NCI-H526 treated with DMSO at 0.1 percent for 48 hours (cell line): ENCODE measurements around the gene NMT1.

ENCODE experiments used
- DNase-seq: peaks from one replicate; lab custom pipeline; 2025; lab: John Stamatoyannopoulos, UW

Gene NMT1

DNA sequence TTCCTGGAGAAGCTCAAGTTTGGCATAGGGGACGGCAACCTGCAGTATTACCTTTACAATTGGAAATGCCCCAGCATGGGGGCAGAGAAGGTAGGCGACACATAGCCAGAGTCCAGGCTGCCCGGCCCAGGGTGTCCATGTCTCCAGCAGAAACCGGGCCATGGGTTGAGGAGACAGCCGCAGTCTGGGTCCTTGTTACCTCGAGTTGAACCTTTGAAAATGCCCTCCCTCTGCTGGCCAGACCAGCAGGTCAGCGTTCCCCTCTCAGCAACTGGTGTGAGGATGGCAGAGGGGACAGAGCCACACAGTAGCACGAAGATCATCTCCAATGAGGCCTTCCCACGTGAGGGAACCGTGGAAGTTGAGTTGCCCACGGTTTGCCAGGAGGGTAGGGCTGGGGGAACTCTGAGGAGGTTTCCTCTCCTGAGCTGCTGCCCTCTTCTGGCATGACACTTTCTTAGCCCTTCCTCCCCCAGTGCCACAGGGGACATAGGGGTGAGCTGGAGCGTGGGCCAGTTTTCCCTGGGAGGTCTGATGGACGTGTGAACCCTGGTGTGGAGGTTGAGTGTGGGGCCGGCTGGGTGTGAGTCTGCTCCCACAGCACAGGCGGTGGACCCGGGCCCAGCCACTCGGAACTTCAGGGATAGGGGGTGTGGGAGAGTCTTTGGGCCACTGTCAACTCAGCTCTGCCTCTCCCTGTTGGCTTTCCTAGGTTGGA, 43.9 kb downstream of the NMT1 start:
- no peak for DNase-seq

DNA sequence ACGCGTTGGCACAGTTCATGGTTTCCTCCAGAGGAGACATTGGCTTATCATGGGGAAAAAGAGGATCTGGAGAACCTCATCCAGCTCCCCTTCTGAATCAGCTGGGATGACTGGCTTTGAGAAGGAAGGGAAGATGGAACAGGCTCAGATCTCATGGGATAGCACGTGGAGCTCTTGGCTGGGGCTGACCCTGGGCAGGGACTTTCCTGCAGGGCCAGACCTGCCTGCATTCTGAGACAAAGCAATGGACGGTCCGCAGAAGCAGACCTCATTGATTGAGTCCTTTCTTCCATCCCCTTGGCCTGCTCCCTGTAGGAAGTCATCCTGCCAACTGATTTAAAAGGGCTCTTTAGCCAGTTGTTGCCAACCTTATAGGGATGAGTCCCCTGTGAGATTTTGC, 45.0 kb downstream of the NMT1 start:
- no peak for DNase-seq

DNA sequence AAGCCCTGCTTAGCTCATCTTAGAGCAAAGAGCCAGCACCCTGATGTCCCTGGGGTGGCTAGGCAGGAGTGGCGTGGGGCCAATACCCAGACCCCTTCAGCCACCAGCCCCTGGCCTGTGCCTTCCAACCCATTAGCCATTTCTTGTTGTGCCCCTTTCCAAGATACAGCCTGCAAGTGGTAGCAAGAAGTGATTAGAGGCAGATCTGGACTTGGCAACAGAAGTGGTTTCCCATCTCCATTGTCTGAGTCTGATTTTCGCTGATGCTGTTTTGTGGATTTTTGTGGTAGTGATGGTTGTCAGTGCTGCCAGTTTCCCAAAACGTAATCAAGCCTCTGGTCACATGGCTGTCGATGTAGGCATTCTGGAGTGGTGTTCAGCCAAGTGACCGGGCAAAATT, 45.5 kb downstream of the NMT1 start:
- no peak for DNase-seq

GRCh38 chr17:45107293-45108010, 46.3 kb downstream of the NMT1 start:
- no peak for DNase-seq

- no peak for DNase-seq
Measured at GRCh38 chr17:45108051-45108450, 46.9 kb downstream of the NMT1 start.

- no peak for DNase-seq
Measured at GRCh38 chr17:45108595-45109521, 47.7 kb downstream of the NMT1 start.

GRCh38 chr17:45110676-45111611, 49.8 kb downstream of the NMT1 start:
- no peak for DNase-seq

GRCh38 chr17:45111850-45112249, 50.7 kb downstream of the NMT1 start:
- no peak for DNase-seq

DNA sequence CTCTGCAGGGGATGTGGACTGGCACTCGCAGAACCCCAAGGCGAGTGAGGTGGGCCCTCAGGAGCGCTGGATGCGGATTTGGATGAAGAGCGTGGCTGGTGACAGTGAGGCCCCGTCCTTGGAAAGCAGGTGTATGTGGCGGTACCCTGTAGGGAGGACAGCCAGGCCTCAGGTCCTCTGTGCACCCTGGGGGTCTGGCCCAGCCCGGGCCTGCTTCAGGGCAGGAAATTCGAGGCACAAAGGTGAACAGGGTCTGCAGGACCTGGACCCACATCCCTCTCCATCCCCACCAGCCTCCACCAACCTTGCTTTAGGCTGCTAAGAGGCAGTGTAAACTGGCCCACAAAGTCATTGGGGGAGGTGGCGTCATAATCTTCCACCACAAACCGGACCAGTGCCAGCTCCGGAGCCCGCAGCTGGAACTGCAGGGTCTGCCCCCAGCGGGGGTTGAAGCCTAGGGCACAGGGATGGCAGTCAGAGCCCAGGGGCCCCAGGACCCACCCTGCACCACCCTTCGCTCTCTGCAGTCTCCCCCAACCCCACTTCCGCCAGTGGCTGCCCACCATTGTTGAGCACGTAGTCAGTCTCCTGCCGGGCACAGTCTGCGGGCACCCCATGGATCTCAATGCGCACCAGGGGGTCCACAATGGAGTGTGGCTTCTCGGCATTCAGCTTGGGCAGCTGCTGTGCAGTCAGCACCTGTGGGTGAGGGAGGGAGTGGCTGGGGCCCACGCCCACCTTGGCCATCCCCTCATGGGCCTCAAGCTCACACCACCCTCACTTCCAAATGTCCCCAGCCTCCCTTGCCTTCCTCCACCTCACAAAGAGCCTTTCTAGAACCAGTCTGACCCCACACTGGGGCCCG, 51.7 kb downstream of the NMT1 start:
- DNase-seq = no peak

GRCh38 chr17:45113424-45113754, 52.3 kb downstream of the NMT1 start:
- no peak for DNase-seq

DNA sequence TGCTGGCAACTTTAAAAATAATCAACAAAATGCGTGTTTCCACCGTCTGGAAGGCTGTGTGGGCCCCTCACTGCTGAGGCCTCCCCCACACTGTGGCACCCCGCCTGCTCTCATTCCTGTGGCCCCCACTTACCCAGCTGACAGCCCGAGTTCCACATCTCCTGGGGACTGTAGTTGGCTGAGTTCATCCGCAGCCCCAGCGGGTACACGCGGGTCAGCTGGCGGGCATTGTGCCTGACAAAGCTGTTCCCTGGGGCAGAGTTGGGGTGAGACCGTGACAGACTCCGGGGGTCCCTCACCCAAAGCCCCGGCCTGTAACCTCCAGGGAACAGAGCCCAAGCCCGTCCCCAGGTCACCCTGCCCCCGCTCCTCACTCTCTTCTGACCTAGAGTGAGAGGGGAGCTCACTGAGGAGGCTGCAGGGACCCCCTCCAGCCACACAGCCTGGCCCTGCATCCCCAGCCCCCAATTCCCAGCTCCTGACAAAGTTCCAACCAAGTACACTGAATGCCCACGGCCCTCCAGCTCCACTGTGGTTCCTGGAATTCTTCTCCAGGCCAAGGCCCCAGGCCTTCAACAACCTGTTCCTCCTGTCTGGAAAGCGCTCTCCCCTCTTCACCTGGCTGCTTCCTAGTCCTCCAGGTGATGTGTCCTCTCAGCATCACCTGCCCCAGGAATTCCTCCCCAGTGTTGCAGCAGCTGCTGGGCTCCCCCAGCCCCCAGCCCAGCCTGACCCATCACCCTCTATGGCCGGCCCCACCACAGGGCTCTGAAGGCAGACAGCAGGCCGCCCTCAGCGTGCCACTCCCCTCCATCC, 53.2 kb downstream of the NMT1 start:
- DNase-seq = no peak

GRCh38 chr17:45115015-45115625, 54.0 kb downstream of the NMT1 start:
- DNase-seq = no peak

DNA sequence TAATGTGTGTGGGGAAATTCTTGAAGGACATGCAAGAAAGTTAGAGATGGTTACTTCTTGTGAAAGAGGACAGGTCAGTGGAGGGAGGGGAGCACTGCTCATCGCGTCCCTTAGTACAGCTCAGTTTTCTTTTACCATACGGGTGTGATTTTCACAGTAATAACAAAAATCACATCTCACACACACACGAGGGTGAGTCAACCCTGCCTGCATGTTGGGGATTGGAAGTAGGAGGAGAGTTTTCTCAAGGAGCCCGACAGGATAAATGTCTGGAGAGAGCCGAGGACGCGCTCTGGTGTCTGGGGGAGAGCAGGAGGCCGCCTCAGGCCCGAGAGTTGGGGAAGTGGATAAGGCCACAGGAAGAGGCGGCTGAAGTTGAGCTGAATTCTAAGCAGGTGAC, 54.8 kb downstream of the NMT1 start:
- DNase-seq = no peak

DNA sequence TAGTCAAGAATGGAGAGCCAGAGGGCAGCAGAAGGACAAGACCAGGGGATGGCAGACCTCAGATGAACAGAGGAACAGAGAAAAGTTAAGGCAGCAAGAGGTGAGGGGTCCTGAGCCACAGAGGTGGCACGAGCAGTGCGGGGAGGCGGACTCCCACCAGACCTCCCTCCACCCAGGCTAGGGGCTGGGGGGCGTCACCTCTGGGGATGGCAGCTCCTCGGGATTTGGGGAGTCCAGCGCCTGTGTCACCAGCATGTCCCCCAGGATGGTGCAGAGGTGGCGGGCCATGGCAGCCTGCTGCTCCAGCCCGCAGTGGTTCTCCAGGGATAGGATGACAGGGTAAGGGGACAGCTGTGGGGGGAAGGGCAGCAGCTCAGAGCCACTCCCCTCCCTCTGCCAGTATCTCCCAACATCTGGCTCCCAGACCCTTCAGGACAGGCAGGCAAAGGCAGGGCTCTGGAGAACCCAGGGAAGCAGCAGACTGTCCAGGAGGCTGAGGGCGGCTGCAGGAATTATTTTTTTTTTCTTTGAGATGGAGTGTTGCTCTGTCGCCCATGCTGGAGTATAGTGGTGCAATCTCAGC, 55.4 kb downstream of the NMT1 start:
- DNase-seq = no peak

- DNase-seq = no peak
Measured at GRCh38 chr17:45117334-45117733, 56.2 kb downstream of the NMT1 start.

- no peak for DNase-seq
Measured at GRCh38 chr17:45117848-45118646, 56.9 kb downstream of the NMT1 start.

DNA sequence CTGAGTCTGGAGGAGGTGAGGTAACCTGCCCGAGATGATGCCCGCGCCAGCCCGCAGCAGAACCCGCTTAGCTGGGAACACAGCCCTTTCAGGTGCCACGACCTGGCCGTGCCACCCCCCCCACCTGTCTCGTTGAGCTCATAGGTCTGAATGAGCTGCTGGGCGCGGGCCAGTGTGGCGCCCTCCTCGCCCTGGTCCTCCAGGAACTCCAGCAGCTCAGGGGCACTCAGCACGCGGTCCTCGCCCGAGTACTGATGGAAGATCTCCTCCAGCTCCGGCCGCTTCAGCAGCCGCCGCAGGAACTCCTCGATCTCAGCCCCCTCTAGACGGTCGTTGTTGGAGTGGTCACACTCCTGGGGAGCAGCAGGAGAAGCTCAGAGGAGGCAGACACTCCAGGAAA, 57.6 kb downstream of the NMT1 start:
- DNase-seq = no peak

DNA sequence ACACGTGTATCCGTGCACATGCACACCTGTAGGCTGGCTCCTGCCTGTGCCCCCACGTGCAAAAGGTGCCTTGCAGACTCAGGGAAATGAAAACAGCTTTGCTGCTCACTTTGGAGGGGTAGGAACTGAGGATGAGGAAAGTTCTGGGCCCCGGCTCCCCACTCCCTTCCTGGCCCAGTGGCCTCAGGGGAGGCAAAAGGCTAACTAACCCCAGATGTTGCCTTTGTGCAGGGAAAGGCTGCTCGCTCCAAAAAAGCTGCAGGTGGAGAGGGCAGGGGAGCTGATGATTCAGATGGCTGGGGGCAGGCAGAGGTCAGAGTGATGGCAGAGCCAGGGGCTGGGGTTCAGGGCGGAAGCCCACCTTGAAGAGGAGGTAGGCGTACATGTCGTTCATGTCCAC, 58.8 kb downstream of the NMT1 start:
- DNase-seq = no peak
